Measurements from ENCODE around the gene TUBGCP6. TPM values are rescaled to one million over a fixed set of nuclear protein-coding genes. Genes with fewer than 3 reads are reported as not detected.

Gene TUBGCP6
- total RNA-seq, 1 donor from 2014 or later, result 54.4 TPM

DNA sequence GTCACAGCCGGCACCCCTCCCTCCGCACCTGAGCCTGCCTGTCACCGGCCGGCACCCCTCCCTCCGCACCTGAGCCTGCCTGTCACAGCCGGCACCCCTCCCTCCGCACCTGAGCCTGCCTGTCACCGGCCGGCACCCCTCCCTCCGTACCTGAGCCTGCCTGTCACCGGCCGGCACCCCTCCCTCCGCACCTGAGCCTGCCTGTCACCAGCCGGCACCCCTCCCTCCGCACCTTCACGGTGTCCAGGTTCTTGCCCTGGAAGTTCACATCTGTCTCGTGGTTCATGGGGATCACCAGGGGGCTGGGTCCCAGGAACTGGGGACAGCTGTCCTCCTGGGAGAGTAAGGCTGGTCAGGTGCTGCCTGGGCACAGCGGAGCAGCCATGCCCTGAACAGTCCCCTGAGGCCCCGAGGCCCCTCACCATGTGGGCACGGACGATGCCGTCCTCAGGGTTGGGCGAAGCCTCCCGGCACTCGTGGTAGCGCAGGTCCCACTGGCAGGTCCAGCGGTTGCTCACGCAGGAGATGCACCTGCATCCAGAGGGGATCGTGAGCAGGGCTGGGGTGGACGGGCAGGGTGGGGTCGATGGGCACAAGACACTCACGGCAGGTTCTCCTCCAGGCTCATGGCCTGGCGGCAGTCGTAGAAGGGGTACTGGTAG is 40.9 kb upstream of the TUBGCP6 start:
- no peak overlapping the region for H3K4me3 Mint-ChIP-seq
- H3K27ac Mint-ChIP-seq (ENCODE audit: unreplicated experiment), result no peak overlapping the region
- TF ChIP-seq, protein P1, sequence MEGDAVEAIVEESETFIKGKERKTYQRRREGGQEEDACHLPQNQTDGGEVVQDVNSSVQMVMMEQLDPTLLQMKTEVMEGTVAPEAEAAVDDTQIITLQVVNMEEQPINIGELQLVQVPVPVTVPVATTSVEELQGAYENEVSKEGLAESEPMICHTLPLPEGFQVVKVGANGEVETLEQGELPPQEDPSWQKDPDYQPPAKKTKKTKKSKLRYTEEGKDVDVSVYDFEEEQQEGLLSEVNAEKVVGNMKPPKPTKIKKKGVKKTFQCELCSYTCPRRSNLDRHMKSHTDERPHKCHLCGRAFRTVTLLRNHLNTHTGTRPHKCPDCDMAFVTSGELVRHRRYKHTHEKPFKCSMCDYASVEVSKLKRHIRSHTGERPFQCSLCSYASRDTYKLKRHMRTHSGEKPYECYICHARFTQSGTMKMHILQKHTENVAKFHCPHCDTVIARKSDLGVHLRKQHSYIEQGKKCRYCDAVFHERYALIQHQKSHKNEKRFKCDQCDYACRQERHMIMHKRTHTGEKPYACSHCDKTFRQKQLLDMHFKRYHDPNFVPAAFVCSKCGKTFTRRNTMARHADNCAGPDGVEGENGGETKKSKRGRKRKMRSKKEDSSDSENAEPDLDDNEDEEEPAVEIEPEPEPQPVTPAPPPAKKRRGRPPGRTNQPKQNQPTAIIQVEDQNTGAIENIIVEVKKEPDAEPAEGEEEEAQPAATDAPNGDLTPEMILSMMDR (conservative IDR thresholded peaks at IDR 0.05), result no peak
- H3K27me3 Mint-ChIP-seq (ENCODE audit: low read depth), result no peaks in the 10 kb centered on the region
- no peaks in the 10 kb centered on the region for H3K36me3 Mint-ChIP-seq (ENCODE audit: low read depth)
- H3K4me1 Mint-ChIP-seq, result no peaks in the 10 kb centered on the region
- no peaks in the 10 kb centered on the region for H3K9me3 Mint-ChIP-seq
- DNase-seq (ENCODE audit: low read depth, low spot score), result no peak

DNA sequence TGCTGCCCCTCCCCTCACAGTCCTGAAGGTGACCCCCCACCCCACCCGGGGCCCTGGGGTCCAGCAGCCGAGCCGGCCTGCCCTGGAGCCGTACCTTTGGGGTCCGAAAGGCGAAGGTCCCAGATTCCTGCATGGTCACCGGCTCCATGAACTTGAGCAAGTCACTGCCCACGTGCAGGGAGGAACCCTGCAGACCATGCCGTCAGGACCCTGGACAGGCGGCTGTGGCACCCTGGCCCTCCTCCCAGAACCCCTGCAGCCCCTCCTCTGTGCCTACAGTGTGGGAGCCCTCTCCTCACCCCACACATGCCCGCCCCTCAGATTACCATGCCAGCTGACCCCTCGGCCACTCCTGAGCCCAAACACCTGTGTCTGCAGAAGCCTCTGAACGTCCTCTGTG is 39.7 kb upstream of the TUBGCP6 start:
- Mint-ChIP-seq H3K4me3 (no peak overlapping the region), H3K27ac (ENCODE audit: unreplicated experiment) (no peak overlapping the region), H3K36me3 (ENCODE audit: low read depth) (no peaks in the 10 kb centered on the region), H3K4me1 (no peaks in the 10 kb centered on the region), H3K27me3 (ENCODE audit: low read depth) (no peaks in the 10 kb centered on the region), H3K9me3 (no peaks in the 10 kb centered on the region)
- TF ChIP-seq, protein P1 (conservative IDR thresholded peaks at IDR 0.05), result no peak
- DNase-seq (ENCODE audit: low read depth, low spot score), result no peak

DNA sequence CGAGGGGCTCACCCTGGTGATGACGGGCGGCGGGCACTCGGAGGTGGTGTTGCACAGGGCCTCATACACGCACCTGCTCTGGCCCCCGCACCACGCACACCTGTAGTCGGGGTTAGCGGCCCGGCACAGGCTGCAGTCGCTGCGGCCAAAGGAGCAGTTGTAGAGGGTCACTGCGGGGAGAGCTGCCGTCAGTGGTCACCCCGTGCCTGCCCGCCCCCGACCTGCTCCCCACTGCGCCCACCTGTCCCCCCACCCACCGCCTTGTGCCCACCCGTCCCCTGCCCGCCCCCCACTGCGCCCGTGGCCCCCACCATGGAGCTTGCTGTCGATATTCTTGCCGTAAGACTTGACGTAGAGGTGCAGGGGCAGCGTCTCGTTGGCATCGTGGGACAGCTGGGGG is 39.0 kb upstream of the TUBGCP6 start:
- Mint-ChIP-seq H3K4me3 (no peak overlapping the region), H3K36me3 (ENCODE audit: low read depth) (no peaks in the 10 kb centered on the region), H3K27me3 (ENCODE audit: low read depth) (no peaks in the 10 kb centered on the region), H3K4me1 (no peaks in the 10 kb centered on the region), H3K27ac (ENCODE audit: unreplicated experiment) (no peak overlapping the region), H3K9me3 (no peaks in the 10 kb centered on the region)
- TF ChIP-seq, protein P1 (conservative IDR thresholded peaks at IDR 0.05), result no peak
- DNase-seq (ENCODE audit: low read depth, low spot score), result no peak

DNA sequence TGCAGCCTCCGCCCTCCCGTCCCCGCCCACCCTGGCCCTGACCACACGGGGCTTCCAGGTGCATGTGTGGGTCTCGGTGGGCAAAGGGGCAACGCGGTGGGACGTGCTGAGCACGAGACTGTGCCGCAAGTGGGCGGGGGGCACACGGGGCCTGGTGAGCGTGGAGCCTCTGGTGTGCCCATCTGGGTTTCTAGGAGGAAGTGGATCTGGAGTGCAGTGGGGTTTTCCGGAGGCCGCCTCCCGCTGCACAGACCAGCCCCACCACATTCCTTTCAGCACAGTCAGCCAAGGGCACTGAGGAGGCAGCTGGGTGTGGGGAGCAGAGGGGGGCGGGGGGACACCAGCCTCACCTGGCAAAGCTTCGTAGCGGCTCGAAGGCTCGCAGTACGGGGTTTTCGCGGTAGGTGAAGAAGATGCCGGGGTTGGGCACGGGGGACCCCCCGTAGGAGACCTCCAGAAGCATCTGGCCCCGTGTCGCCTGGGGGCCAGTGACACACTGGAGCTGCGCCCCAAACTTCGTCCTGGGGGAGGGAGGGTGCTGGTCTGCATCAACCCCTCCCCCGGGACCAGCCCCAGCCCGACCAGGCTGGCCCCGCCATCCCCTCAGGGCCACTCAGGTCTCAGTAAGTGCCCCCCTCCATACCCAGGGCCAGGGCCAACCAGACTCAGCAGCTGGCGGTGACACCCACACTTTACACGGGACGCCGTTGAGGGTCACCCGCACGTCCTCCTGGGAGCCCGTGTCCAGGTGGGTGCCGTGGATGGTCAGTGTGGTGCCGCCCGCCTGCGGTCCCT is 37.7 kb upstream of the TUBGCP6 start:
- Mint-ChIP-seq H3K27me3 (ENCODE audit: low read depth) (no peaks in the 10 kb centered on the region), H3K9me3 (no peaks in the 10 kb centered on the region), H3K36me3 (ENCODE audit: low read depth) (no peaks in the 10 kb centered on the region), H3K4me1 (no peaks in the 10 kb centered on the region), H3K4me3 (no peak overlapping the region), H3K27ac (ENCODE audit: unreplicated experiment) (no peak overlapping the region)
- DNase-seq (ENCODE audit: low read depth, low spot score), result no peak
- TF ChIP-seq, protein P1 (conservative IDR thresholded peaks at IDR 0.05), result no peak

DNA sequence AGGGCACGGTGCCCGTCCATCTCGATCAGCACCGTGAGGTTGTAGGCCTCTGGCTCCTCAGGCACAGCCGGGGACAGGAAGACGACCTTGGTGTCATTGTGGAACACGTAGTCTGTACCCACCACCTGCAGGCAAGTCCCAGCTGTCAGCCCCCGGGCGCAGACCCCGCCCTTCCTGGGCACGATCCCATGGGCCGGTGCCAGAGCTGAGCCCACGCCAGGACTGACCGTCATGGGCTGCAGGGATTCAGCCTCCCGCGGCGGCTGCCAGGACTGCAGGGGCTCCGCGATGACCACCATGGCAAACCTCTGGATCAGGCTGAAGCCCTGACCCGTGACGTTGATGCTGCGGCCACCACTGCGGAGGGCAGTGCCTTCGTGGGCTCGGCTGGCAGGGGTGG is 37.1 kb upstream of the TUBGCP6 start:
- H3K4me3 Mint-ChIP-seq, result no peak overlapping the region
- H3K4me1 Mint-ChIP-seq, result no peaks in the 10 kb centered on the region
- H3K27ac Mint-ChIP-seq (ENCODE audit: unreplicated experiment), result no peak overlapping the region
- DNase-seq (ENCODE audit: low read depth, low spot score), result no peak
- no peaks in the 10 kb centered on the region for H3K36me3 Mint-ChIP-seq (ENCODE audit: low read depth)
- H3K27me3 Mint-ChIP-seq (ENCODE audit: low read depth), result no peaks in the 10 kb centered on the region
- H3K9me3 Mint-ChIP-seq, result no peaks in the 10 kb centered on the region
- TF ChIP-seq, protein P1 (conservative IDR thresholded peaks at IDR 0.05), result no peak
